ENCODE data around the gene TTC9.

The TTC9 gene

DNA sequence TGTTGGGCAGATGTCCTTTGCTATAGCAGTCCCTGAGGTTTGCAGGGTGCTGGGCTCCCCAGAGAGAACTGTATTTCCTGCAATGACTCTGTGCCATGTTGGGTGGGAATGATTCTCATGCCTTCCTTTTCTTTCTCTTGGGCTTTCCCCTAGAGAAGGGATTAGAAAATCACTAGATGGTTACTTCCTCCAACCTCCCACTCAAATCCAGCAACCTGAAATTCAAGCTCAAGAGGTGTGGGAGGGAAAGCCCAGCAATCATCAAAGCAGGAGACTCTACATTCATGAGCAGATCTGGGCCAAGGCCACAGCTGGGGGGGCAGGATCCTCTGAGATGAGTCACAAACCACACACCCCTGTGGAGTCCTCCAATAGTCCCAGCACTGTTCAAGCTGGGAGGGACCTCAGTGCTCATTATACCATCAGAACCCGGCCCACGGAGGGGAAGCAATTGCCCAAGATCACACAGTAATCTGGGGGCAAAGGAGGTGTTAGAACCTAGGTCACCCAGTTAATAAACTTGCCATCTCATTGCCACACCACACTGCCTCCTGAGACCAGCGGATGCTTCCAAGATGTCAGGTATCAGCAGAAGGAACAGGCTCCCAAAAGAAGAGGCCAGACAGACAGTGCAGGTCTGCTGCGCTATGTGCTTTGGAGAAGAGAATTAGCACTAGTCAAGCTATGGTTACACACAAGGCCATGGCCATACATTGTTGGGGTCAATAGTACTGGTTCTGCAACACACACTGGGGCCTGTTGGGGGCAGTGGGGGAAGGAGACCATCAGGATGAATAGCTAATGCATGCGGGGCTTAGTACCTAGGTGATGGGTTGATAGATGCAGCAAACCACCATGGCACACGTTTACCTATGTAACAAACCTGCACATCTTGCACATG is 65.7 kb downstream of the TTC9 start:
- Histone ChIP-seq H3K4me3 (ENCODE audit: low read depth, low read length) (no peak overlapping the region), H3K9ac (no peak overlapping the region), H3K27me3 (ENCODE audit: control insufficient read depth, insufficient read depth, low read length) (no peaks in the 10 kb centered on the region), H3K4me2 (ENCODE audit: low read length) (no peak overlapping the region), H2AFZ (no peak overlapping the region), H3K79me2 (no peaks in the 10 kb centered on the region), H3K36me3 (ENCODE audit: control insufficient read depth, insufficient read depth, low read length) (no peaks in the 10 kb centered on the region), H3K4me1 (no peaks in the 10 kb centered on the region), H3K27ac (no peak overlapping the region), H3K9me3 (ENCODE audit: control insufficient read depth, low read length) (no peaks in the 10 kb centered on the region)
- TF ChIP-seq, protein P1, sequence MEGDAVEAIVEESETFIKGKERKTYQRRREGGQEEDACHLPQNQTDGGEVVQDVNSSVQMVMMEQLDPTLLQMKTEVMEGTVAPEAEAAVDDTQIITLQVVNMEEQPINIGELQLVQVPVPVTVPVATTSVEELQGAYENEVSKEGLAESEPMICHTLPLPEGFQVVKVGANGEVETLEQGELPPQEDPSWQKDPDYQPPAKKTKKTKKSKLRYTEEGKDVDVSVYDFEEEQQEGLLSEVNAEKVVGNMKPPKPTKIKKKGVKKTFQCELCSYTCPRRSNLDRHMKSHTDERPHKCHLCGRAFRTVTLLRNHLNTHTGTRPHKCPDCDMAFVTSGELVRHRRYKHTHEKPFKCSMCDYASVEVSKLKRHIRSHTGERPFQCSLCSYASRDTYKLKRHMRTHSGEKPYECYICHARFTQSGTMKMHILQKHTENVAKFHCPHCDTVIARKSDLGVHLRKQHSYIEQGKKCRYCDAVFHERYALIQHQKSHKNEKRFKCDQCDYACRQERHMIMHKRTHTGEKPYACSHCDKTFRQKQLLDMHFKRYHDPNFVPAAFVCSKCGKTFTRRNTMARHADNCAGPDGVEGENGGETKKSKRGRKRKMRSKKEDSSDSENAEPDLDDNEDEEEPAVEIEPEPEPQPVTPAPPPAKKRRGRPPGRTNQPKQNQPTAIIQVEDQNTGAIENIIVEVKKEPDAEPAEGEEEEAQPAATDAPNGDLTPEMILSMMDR (IDR thresholded peaks at IDR 0.05), result no peak

DNA sequence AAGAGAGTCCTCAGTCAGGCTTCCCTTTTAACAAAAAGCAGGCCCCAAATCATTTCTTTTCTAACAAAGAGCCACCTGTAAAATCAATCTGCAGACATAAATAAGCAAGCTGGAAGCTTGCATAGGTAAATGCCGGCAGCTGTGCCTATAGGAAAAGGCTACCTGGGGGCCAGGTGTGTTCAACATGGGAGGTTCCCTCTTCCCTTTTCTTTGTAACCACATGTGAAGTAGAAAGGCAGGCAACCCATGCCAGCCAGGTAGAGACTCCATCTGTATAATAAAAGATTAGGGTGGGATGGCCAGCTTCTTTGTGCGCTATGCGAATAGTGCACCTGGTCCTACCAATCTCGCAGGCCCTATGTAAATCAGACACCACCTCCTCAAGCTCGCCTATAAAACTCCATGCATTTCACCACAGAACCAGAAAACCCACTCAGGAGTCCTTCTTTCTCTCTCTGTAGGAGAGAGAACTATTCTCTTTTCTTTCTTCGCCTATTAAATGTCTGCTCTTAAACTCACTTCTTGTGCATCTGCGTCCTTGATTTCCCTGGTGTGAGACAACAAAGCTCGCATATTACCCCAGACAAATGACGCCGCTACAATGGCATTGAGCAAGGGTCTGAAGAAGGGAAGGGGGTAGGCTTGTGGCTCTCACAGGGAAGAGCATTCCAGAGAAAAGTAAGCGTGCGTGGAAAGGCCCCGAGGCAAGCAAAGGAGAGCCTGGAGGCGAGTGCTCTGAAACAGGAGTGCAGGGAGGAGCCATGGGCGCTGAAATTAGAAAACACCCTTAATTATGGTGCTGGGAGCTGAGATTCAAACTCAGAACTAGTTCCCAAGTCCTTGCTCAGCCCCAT is 67.2 kb downstream of the TTC9 start:
- TF ChIP-seq, protein P1 (IDR thresholded peaks at IDR 0.05), result no peak
- H3K9me3 ChIP-seq (ENCODE audit: control insufficient read depth, low read length), result no peaks in the 10 kb centered on the region
- H3K36me3 ChIP-seq (ENCODE audit: control insufficient read depth, insufficient read depth, low read length), result no peaks in the 10 kb centered on the region
- H3K4me3 ChIP-seq (ENCODE audit: low read depth, low read length), result no peak overlapping the region
- no peaks in the 10 kb centered on the region for H3K79me2 ChIP-seq
- no peak overlapping the region for H3K4me2 ChIP-seq (ENCODE audit: low read length)
- no peaks in the 10 kb centered on the region for H3K4me1 ChIP-seq
- no peak overlapping the region for H3K9ac ChIP-seq
- no peak overlapping the region for H2AFZ ChIP-seq
- no peaks in the 10 kb centered on the region for H3K27me3 ChIP-seq (ENCODE audit: control insufficient read depth, insufficient read depth, low read length)
- H3K27ac ChIP-seq, result no peak overlapping the region

DNA sequence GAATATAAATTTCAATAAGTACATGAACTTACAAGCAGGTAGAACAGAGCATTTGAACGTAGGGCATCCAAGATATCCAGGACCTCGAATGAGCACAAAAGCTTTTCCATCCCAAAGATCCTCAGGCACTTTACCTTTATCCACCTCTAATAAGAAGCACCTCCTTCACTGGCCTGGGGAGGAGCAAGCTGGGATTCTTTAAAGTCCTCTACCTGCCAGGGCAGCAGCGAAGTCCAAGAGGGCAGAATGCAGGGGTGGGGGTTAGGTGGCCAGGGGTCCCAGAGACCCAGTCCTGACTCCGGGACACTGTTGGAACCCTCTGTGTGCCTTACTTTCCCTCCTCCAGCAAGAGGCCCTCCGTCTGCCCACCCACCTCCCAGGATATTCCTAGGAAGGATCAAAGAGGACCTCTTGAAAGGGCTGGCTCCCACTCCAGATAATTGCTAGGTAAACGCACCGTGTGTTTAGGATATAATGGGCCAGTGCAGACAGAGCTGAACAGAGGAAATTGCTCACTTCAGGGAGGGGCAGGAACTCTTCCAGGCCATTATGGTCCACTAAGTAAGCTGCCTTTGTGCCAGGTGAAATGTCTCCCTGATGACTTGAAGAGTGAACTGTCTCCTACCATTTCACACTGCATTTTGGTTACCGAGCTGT is 68.1 kb downstream of the TTC9 start:
- Histone ChIP-seq H3K36me3 (ENCODE audit: control insufficient read depth, insufficient read depth, low read length) (no peaks in the 10 kb centered on the region), H3K27me3 (ENCODE audit: control insufficient read depth, insufficient read depth, low read length) (no peaks in the 10 kb centered on the region), H3K4me1 (no peaks in the 10 kb centered on the region), H2AFZ (no peak overlapping the region), H3K9ac (no peak overlapping the region), H3K9me3 (ENCODE audit: control insufficient read depth, low read length) (no peaks in the 10 kb centered on the region), H3K27ac (no peak overlapping the region), H3K4me3 (ENCODE audit: low read depth, low read length) (no peak overlapping the region), H3K4me2 (ENCODE audit: low read length) (no peak overlapping the region), H3K79me2 (no peaks in the 10 kb centered on the region)
- TF ChIP-seq, protein P1 (IDR thresholded peaks at IDR 0.05), result no peak

DNA sequence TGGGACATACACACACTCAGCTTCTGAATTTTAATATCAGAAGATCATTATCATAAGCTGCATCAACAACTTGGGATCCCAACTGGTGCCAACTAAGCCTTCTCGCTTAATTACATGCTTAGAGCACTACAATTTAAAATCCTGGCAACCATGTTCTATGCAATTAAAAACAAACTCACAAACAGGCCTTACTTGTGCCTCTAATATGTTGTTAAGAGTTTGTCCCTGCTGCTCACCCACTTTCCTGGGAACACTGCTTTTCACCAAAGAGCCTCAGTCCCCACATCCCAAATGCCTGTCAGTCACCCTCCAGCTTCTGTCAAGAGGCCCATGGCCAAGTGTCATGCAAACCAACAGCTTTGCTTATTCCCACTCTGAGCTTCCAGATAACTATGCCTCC is 69.7 kb downstream of the TTC9 start:
- no peaks in the 10 kb centered on the region for H3K36me3 ChIP-seq (ENCODE audit: control insufficient read depth, insufficient read depth, low read length)
- H3K4me2 ChIP-seq (ENCODE audit: low read length), result no peak overlapping the region
- no peak overlapping the region for H3K4me3 ChIP-seq (ENCODE audit: low read depth, low read length)
- H3K27me3 ChIP-seq (ENCODE audit: control insufficient read depth, insufficient read depth, low read length), result no peaks in the 10 kb centered on the region
- no peak overlapping the region for H2AFZ ChIP-seq
- no peak overlapping the region for H3K27ac ChIP-seq
- no peaks in the 10 kb centered on the region for H3K9me3 ChIP-seq (ENCODE audit: control insufficient read depth, low read length)
- H3K4me1 ChIP-seq, result no peaks in the 10 kb centered on the region
- TF ChIP-seq, protein P1 (IDR thresholded peaks at IDR 0.05), result no peak
- no peak overlapping the region for H3K9ac ChIP-seq
- H3K79me2 ChIP-seq, result no peaks in the 10 kb centered on the region
